ENCODE results near the gene IPPK.

IPPK gene

GRCh38 chr9:92669890-92670708 is at the start of gene IPPK:
Gene IPPK, minus strand, starts transcription at chr9:92670131. Its CDS starts 143 bp downstream, at chr9:92669988.
- peak within 1 kb of the TSS; percentile 87 for H3K27ac Mint-ChIP-seq
- H3K36me3 Mint-ChIP-seq: peaks cover 25% of the 10 kb centered on the region
- peaks cover 48% of the 10 kb centered on the region for H3K4me1 Mint-ChIP-seq
- peak; percentile 95 for ATAC-seq
- no peaks in the 10 kb centered on the region for H3K9me3 Mint-ChIP-seq
- no peaks in the 10 kb centered on the region for H3K27me3 Mint-ChIP-seq
- H3K4me3 Mint-ChIP-seq: peak within 1 kb of the TSS; percentile 90

- Mint-ChIP-seq H3K9me3 (no peaks in the 10 kb centered on the region), H3K4me3 (no peak overlapping the region), H3K27me3 (no peaks in the 10 kb centered on the region), H3K4me1 (peaks cover 63% of the 10 kb centered on the region), H3K27ac (peak overlapping the region; percentile 68), H3K36me3 (peaks cover 79% of the 10 kb centered on the region)
- ATAC-seq: no peak
These were observed 49.2 kb upstream of the IPPK start for GRCh38 chr9:92719028-92719647.

GRCh38 chr9:92718086-92719001 is 48.4 kb upstream of the IPPK start:
- H3K36me3 Mint-ChIP-seq: peaks cover 85% of the 10 kb centered on the region
- H3K4me1 Mint-ChIP-seq: peaks cover 61% of the 10 kb centered on the region
- no peaks in the 10 kb centered on the region for H3K27me3 Mint-ChIP-seq
- peak; percentile 38 for ATAC-seq
- H3K9me3 Mint-ChIP-seq: no peaks in the 10 kb centered on the region
- peak overlapping the region; percentile 42 for H3K27ac Mint-ChIP-seq
- H3K4me3 Mint-ChIP-seq: no peak overlapping the region

- ATAC-seq: no peak
- H3K27me3 Mint-ChIP-seq: no peaks in the 10 kb centered on the region
- H3K4me1 Mint-ChIP-seq: peaks cover 65% of the 10 kb centered on the region
- peaks cover 92% of the 10 kb centered on the region for H3K36me3 Mint-ChIP-seq
- peak overlapping the region; percentile 42 for H3K27ac Mint-ChIP-seq
- no peak overlapping the region for H3K4me3 Mint-ChIP-seq
- no peaks in the 10 kb centered on the region for H3K9me3 Mint-ChIP-seq
These were observed 47.5 kb upstream of the IPPK start for GRCh38 chr9:92717201-92718085.

GRCh38 chr9:92716557-92716956 is 46.6 kb upstream of the IPPK start:
- H3K9me3 Mint-ChIP-seq: no peaks in the 10 kb centered on the region
- H3K27ac Mint-ChIP-seq: peak overlapping the region; percentile 42
- ATAC-seq: peak; percentile 72
- peaks cover 88% of the 10 kb centered on the region for H3K36me3 Mint-ChIP-seq
- no peaks in the 10 kb centered on the region for H3K27me3 Mint-ChIP-seq
- H3K4me3 Mint-ChIP-seq: no peak overlapping the region
- peaks cover 65% of the 10 kb centered on the region for H3K4me1 Mint-ChIP-seq

- Mint-ChIP-seq H3K4me3 (no peak overlapping the region), H3K4me1 (peaks cover 63% of the 10 kb centered on the region)
These were observed 45.7 kb upstream of the IPPK start for GRCh38 chr9:92715488-92716231.

GRCh38 chr9:92714787-92715487 is 45.0 kb upstream of the IPPK start:
- no peaks in the 10 kb centered on the region for H3K9me3 Mint-ChIP-seq
- no peaks in the 10 kb centered on the region for H3K27me3 Mint-ChIP-seq
- H3K27ac Mint-ChIP-seq: no peak overlapping the region
- peaks cover 88% of the 10 kb centered on the region for H3K36me3 Mint-ChIP-seq
- H3K4me1 Mint-ChIP-seq: peaks cover 56% of the 10 kb centered on the region
- H3K4me3 Mint-ChIP-seq: no peak overlapping the region
- no peak for ATAC-seq

More at GRCh38 chr9:92715488-92716231, 45.7 kb upstream of the IPPK start:
- no peaks in the 10 kb centered on the region for H3K27me3 Mint-ChIP-seq
- no peak overlapping the region for H3K27ac Mint-ChIP-seq
- no peaks in the 10 kb centered on the region for H3K9me3 Mint-ChIP-seq
- no peak for ATAC-seq
- H3K36me3 Mint-ChIP-seq: peaks cover 88% of the 10 kb centered on the region

- Mint-ChIP-seq H3K27ac (peak overlapping the region; percentile 54), H3K9me3 (no peaks in the 10 kb centered on the region), H3K4me3 (no peak overlapping the region), H3K27me3 (no peaks in the 10 kb centered on the region), H3K4me1 (peaks cover 46% of the 10 kb centered on the region), H3K36me3 (peaks cover 85% of the 10 kb centered on the region)
- no peak for ATAC-seq
These were observed 44.1 kb upstream of the IPPK start for GRCh38 chr9:92714016-92714415.

GRCh38 chr9:92713528-92713927 is 43.6 kb upstream of the IPPK start:
- H3K4me1 Mint-ChIP-seq: peaks cover 46% of the 10 kb centered on the region
- H3K4me3 Mint-ChIP-seq: no peak overlapping the region
- peaks cover 85% of the 10 kb centered on the region for H3K36me3 Mint-ChIP-seq
- no peaks in the 10 kb centered on the region for H3K9me3 Mint-ChIP-seq
- no peaks in the 10 kb centered on the region for H3K27me3 Mint-ChIP-seq
- ATAC-seq: no peak
- peak overlapping the region; percentile 54 for H3K27ac Mint-ChIP-seq

- Mint-ChIP-seq H3K36me3 (peaks cover 85% of the 10 kb centered on the region), H3K4me1 (peaks cover 43% of the 10 kb centered on the region), H3K9me3 (no peaks in the 10 kb centered on the region), H3K27me3 (no peaks in the 10 kb centered on the region), H3K27ac (peak overlapping the region; percentile 54), H3K4me3 (no peak overlapping the region)
- ATAC-seq: no peak
These were observed 42.8 kb upstream of the IPPK start for GRCh38 chr9:92712767-92713166.

- Mint-ChIP-seq H3K4me1 (peaks cover 39% of the 10 kb centered on the region), H3K27ac (peak overlapping the region; percentile 54), H3K4me3 (no peak overlapping the region), H3K27me3 (no peaks in the 10 kb centered on the region), H3K9me3 (no peaks in the 10 kb centered on the region), H3K36me3 (peaks cover 86% of the 10 kb centered on the region)
- ATAC-seq: no peak
These were observed 41.9 kb upstream of the IPPK start for GRCh38 chr9:92711844-92712243.

- no peaks in the 10 kb centered on the region for H3K27me3 Mint-ChIP-seq
- H3K4me1 Mint-ChIP-seq: peaks cover 40% of the 10 kb centered on the region
- H3K9me3 Mint-ChIP-seq: no peaks in the 10 kb centered on the region
- H3K36me3 Mint-ChIP-seq: peaks cover 87% of the 10 kb centered on the region
- no peak for ATAC-seq
- H3K27ac Mint-ChIP-seq: peak overlapping the region; percentile 54
- no peak overlapping the region for H3K4me3 Mint-ChIP-seq
These were observed 41.2 kb upstream of the IPPK start for GRCh38 chr9:92711146-92711545.

- Mint-ChIP-seq H3K9me3 (no peaks in the 10 kb centered on the region), H3K27ac (no peak overlapping the region), H3K4me1 (peaks cover 43% of the 10 kb centered on the region), H3K27me3 (no peaks in the 10 kb centered on the region), H3K36me3 (peaks cover 92% of the 10 kb centered on the region), H3K4me3 (no peak overlapping the region)
- ATAC-seq: no peak
These were observed 40.4 kb upstream of the IPPK start for GRCh38 chr9:92710368-92710767.
